ENCODE data around the gene ONECUT1.

DNA sequence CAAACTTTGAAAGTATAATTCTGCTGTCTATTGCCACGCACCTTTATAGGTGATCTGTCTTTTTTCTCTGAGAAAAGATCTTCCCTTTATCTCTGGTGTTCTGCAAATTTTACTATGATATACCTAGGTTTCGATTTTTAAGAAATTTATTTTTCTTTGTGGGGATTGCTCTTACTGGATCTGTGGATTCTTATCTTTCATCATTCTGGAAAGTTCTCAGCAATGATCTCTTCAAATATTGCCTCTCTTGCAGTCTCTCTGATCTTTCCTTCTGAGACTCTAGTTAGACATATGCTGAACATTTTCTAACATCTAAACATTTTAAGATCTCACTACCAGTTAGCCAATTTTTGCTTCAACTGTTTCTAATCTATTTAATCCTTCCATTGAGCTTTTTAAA lies 63.9 kb downstream of the ONECUT1 start:
- TF ChIP-seq, protein P1, sequence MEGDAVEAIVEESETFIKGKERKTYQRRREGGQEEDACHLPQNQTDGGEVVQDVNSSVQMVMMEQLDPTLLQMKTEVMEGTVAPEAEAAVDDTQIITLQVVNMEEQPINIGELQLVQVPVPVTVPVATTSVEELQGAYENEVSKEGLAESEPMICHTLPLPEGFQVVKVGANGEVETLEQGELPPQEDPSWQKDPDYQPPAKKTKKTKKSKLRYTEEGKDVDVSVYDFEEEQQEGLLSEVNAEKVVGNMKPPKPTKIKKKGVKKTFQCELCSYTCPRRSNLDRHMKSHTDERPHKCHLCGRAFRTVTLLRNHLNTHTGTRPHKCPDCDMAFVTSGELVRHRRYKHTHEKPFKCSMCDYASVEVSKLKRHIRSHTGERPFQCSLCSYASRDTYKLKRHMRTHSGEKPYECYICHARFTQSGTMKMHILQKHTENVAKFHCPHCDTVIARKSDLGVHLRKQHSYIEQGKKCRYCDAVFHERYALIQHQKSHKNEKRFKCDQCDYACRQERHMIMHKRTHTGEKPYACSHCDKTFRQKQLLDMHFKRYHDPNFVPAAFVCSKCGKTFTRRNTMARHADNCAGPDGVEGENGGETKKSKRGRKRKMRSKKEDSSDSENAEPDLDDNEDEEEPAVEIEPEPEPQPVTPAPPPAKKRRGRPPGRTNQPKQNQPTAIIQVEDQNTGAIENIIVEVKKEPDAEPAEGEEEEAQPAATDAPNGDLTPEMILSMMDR (conservative IDR thresholded peaks at IDR 0.05), result no peak
- no peak for TF ChIP-seq EZH2 (IDR thresholded peaks at IDR 0.05; ENCODE audit: low read depth)
